ENCODE data around the gene DAZAP2.
"Not testable (repeated sequence)": the region's sequence is repeated elsewhere in the genome, so short reads cannot be mapped to it uniquely, and the experiment has no call there.

GRCh38 chr12:51272810-51273209 lies 34.2 kb downstream of the DAZAP2 start:
- not testable (repeated sequence) for TF ChIP-seq CTCF (IDR thresholded peaks at IDR 0.05; ENCODE audit: low read depth, low read length); EZH2phosphoT487 (IDR thresholded peaks at IDR 0.05; ENCODE audit: low read depth)

All from OCI-LY3 (cell line).